ENCODE results near the gene CCDC167. TPM values are rescaled to one million over a fixed set of nuclear protein-coding genes. Genes with fewer than 3 reads are reported as not detected.

The CCDC167 gene
- total and polyA plus RNA-seq, 7 donors: 11.5 to 50.8 (median 15.7) TPM

- no peak for DNase-seq
- 62 to 75% (median 63%) methylated on average over 11 to 12 of the region's 12 CpGs for WGBS, 3 donors
These were observed 26.0 kb upstream of the CCDC167 start for GRCh38 chr6:37525460-37526357.

GRCh38 chr6:37524970-37525318 lies 25.3 kb upstream of the CCDC167 start:
- H3K27me3 ChIP-seq (ENCODE audit: insufficient read depth in 3 of 3, low read length in 2 of 3): peaks cover 0 to 22% (median 2%) of the 10 kb centered on the region in 3 donors
- WGBS, 3 donors: 75 to 85% (median 78%) methylated on average over 4 of the region's 4 CpGs

More at GRCh38 chr6:37525460-37526357, 26.0 kb upstream of the CCDC167 start:
- H3K27ac ChIP-seq: no peak overlapping the region
- no peak overlapping the region for H3K4me3 ChIP-seq
- no peaks in the 10 kb centered on the region for H3K36me3 ChIP-seq (ENCODE audit: insufficient read depth in 1 of 2, low read depth in 1 of 2)
- H3K4me1 ChIP-seq: no peaks in the 10 kb centered on the region
- ATAC-seq: no peak
- intact Hi-C loops (cut with DNase I): no loop called here
- no peaks in the 10 kb centered on the region for H3K9me3 ChIP-seq
- peaks cover 0 to 28% (median 2%) of the 10 kb centered on the region in 3 donors for H3K27me3 ChIP-seq (ENCODE audit: insufficient read depth in 3 of 3, low read length in 2 of 3)
- TF ChIP-seq CTCF (IDR thresholded peaks at IDR 0.05): no peak

GRCh38 chr6:37524025-37524969 lies 24.6 kb upstream of the CCDC167 start:
- Histone ChIP-seq H3K27me3 (ENCODE audit: insufficient read depth in 3 of 3, low read length in 2 of 3) (peaks cover 0 to 19% (median 2%) of the 10 kb centered on the region in 3 donors), H3K9me3 (no peaks in the 10 kb centered on the region), H3K27ac (no peak overlapping the region), H3K4me1 (no peaks in the 10 kb centered on the region), H3K36me3 (ENCODE audit: insufficient read depth in 1 of 2, low read depth in 1 of 2) (no peaks in the 10 kb centered on the region), H3K4me3 (no peak overlapping the region)
- intact Hi-C loops (cut with DNase I): no loop called here
- ATAC-seq (no peak), DNase-seq (no peak)
- 64 to 70% (median 67%) methylated on average over 18 to 19 of the region's 19 CpGs for WGBS, 3 donors
- TF ChIP-seq CTCF (IDR thresholded peaks at IDR 0.05): no peak

More at GRCh38 chr6:37524970-37525318, 25.3 kb upstream of the CCDC167 start:
- Histone ChIP-seq H3K4me3 (no peak overlapping the region), H3K27ac (no peak overlapping the region), H3K36me3 (ENCODE audit: insufficient read depth in 1 of 2, low read depth in 1 of 2) (no peaks in the 10 kb centered on the region), H3K9me3 (no peaks in the 10 kb centered on the region), H3K4me1 (no peaks in the 10 kb centered on the region)
- intact Hi-C loops (cut with DNase I): no loop called here
- no peak for TF ChIP-seq CTCF (IDR thresholded peaks at IDR 0.05)
- DNase-seq (no peak), ATAC-seq (no peak)

- ATAC-seq (no peak), DNase-seq (no peak)
- no peak overlapping the region for H3K27ac ChIP-seq
- H3K4me1 ChIP-seq: no peaks in the 10 kb centered on the region
- intact Hi-C loops (cut with DNase I): no loop called here
- H3K4me3 ChIP-seq: no peak overlapping the region
- no peaks in the 10 kb centered on the region for H3K9me3 ChIP-seq
- H3K36me3 ChIP-seq (ENCODE audit: insufficient read depth in 1 of 2, low read depth in 1 of 2): no peaks in the 10 kb centered on the region
- no peak for TF ChIP-seq CTCF (IDR thresholded peaks at IDR 0.05)
- 65 to 70% (median 70%) methylated on average over 6 to 7 of the region's 7 CpGs for WGBS, 3 donors
- H3K27me3 ChIP-seq (ENCODE audit: insufficient read depth in 3 of 3, low read length in 2 of 3): peaks cover 0 to 17% (median 2%) of the 10 kb centered on the region in 3 donors
These were observed 23.7 kb upstream of the CCDC167 start for GRCh38 chr6:37523412-37523811.
